ENCODE measurements around the gene GOLGA7B. TPM values are rescaled to one million over a fixed set of nuclear protein-coding genes. Genes with fewer than 3 reads are reported as not detected.
A peak's percentile ranks its signal among the peaks of the same experiment; 100 is the strongest.

GOLGA7B gene
- total RNA-seq, 4 donors from 2014 or later, result 12.0 to 27.9 (median 19.4) TPM

DNA sequence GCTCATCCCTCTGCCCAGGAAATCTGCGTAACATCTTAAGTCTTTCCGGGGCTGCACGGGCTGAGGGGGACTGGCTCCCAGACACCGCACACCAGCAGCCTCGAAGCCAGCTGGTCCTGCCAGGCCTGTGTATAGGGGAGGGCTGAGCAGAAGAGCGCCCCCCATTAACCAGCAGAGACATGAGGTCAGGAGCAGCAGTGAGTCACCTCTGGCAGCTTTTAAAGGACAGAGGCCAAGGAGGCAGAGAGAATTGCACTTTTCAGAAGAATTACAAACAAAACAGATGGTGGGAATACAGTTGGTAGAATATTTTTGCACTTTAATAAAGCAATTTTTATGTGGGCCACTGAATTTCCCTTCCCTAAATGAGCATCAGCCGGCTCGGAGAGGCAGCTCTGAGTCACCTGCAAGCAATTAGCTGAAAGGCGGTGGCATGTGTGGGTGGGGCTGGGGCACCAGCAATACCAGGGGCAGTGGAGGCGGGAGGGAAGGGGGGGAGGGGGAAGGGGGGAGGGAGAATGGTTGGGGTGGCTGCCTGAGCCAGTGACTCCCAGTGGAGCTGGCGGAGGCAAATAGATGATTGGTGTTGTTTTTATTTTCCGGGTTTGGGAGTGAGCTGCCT lies 39.1 kb downstream of the GOLGA7B start:
- no peaks in the 10 kb centered on the region for H3K36me3 ChIP-seq
- 30% methylated on average over 12 of the region's 12 CpGs for WGBS

DNA sequence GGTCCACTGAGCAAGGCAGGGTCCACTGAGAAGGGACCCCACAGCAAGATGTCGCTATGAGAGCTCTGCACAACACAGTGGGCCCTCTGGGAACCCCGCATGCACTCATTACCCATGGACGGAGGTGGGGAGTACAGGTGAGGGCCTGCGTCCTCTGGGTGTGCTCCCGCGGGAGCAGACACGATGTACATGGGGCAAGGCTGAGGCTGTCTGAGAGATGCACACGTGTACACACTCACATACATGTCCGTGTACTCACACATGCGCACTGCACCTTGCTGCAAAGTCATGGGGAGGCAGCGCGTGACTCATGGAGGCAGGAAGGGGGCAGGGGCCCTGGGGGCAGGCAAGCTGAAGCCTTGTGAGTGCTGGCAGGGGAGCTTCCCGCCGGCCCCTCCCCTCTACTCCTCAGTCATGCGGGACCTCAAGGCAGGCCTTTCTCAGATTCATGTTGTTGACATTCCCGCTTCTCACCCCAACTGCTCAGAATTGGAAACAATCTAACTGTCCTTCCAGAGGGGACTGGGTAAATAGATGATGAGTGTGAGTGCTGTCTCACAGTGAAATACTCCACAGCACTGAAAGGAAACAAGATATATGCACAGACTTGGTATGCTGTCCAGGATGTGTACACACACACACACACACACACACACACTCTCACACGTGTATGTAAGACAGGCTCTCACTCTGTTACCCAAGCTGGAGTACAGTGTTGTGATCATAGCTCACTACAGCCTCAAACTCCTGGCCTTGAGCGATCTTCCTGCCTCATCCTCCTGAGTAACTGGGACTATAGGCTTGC lies 40.0 kb downstream of the GOLGA7B start:
- H3K27me3 ChIP-seq, result no peaks in the 10 kb centered on the region
- WGBS, result 49% methylated on average over 13 of the region's 18 CpGs
- H3K9me3 ChIP-seq, result no peaks in the 10 kb centered on the region
- no peak for TF ChIP-seq POLR2A (IDR thresholded peaks at IDR 0.05)
- TF ChIP-seq, protein P1, sequence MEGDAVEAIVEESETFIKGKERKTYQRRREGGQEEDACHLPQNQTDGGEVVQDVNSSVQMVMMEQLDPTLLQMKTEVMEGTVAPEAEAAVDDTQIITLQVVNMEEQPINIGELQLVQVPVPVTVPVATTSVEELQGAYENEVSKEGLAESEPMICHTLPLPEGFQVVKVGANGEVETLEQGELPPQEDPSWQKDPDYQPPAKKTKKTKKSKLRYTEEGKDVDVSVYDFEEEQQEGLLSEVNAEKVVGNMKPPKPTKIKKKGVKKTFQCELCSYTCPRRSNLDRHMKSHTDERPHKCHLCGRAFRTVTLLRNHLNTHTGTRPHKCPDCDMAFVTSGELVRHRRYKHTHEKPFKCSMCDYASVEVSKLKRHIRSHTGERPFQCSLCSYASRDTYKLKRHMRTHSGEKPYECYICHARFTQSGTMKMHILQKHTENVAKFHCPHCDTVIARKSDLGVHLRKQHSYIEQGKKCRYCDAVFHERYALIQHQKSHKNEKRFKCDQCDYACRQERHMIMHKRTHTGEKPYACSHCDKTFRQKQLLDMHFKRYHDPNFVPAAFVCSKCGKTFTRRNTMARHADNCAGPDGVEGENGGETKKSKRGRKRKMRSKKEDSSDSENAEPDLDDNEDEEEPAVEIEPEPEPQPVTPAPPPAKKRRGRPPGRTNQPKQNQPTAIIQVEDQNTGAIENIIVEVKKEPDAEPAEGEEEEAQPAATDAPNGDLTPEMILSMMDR (IDR thresholded peaks at IDR 0.05), result no peak
- no peak for TF ChIP-seq EP300 (IDR thresholded peaks at IDR 0.05)
- TF ChIP-seq POLR2AphosphoS5 (IDR thresholded peaks at IDR 0.05), result no peak
- H3K27ac ChIP-seq, result peak overlapping the region; percentile 19
- H3K36me3 ChIP-seq, result no peaks in the 10 kb centered on the region
- H3K4me1 ChIP-seq, result peaks cover 13% of the 10 kb centered on the region
- no peak overlapping the region for H3K4me3 ChIP-seq
- DNase-seq (ENCODE audit: low spot score in 2 of 2), result no peak

More for the DNA sequence above, 39.1 kb downstream of the GOLGA7B start:
- no peaks in the 10 kb centered on the region for H3K9me3 ChIP-seq
- H3K4me1 ChIP-seq, result peaks cover 13% of the 10 kb centered on the region
- no peak for TF ChIP-seq POLR2A (IDR thresholded peaks at IDR 0.05)
- no peak for TF ChIP-seq POLR2AphosphoS5 (IDR thresholded peaks at IDR 0.05)
- no peak for TF ChIP-seq EP300 (IDR thresholded peaks at IDR 0.05)
- no peak for DNase-seq (ENCODE audit: low spot score in 2 of 2)
- peak overlapping the region; percentile 19 for H3K27ac ChIP-seq
- H3K4me3 ChIP-seq, result no peak overlapping the region
- no peaks in the 10 kb centered on the region for H3K27me3 ChIP-seq

DNA sequence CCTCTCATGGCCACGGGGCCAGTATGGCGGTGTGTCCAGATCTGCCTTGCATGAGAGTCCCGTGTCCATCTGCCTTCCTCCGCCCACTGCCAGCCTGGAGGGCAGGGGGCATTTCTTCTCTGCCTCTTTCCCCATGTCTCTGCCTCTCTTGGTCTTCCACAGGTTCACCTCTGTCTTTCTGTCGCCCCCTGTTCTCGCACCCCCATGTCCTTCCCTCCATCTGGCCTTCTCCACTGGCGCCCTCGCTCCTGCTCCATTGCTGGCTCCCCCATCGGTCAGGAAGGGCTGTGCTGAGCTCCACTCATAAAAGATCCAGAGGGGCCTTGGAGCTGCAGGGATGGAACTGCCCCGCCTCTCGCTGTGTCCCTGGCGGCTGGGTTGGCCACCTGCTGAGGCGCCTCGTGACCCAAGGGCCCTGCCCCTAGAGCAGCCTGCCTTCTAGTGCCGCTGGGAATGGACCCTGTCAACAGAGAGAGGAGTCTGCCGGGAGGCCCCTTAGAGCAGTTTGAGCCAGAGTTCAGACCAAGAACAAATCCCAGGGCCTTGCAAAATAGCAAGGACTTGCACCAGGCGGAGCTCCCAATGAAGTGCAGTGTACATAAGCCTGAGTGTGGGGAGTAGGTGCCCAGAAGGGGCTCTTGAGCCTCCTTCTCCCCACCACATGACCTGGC lies 42.0 kb downstream of the GOLGA7B start:
- Histone ChIP-seq H3K36me3 (no peaks in the 10 kb centered on the region), H3K27ac (no peak overlapping the region), H3K4me1 (peaks cover 13% of the 10 kb centered on the region), H3K4me3 (no peak overlapping the region), H3K27me3 (peaks cover 8% of the 10 kb centered on the region), H3K9me3 (no peaks in the 10 kb centered on the region)
- TF ChIP-seq POLR2AphosphoS5 (IDR thresholded peaks at IDR 0.05) (no peak), EP300 (IDR thresholded peaks at IDR 0.05) (no peak), POLR2A (IDR thresholded peaks at IDR 0.05) (no peak)
- TF ChIP-seq, protein P1 (IDR thresholded peaks at IDR 0.05), result no peak
- WGBS, result 86% methylated on average over 16 of the region's 17 CpGs
- no peak for DNase-seq (ENCODE audit: low spot score in 2 of 2)

DNA sequence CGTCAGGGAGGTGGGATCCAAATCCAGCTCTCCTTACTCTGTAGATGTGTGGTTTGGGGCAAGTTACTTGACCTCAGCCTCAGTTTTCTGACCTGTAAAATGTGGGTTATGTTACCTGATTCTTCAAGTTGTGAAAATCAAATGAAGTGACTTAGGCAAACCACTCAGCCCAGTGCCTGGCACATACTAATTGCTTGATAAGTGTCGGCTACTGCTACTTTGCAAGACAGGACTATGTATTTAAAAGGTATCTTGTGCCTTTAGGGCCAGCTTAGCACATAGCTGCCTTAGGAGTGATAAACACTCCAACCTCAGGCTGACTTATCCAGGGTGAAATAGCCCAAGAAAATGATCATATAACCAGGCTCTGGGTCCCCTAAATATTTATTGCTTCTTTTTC lies 42.9 kb downstream of the GOLGA7B start:
- WGBS, result 85% methylated on average over 2 of the region's 2 CpGs
- H3K4me1 ChIP-seq, result peaks cover 13% of the 10 kb centered on the region
- DNase-seq (ENCODE audit: low spot score in 2 of 2), result no peak
- no peaks in the 10 kb centered on the region for H3K9me3 ChIP-seq
- no peak for TF ChIP-seq POLR2A (IDR thresholded peaks at IDR 0.05)
- TF ChIP-seq EP300 (IDR thresholded peaks at IDR 0.05), result no peak
- TF ChIP-seq, protein P1 (IDR thresholded peaks at IDR 0.05), result no peak
- no peak for TF ChIP-seq POLR2AphosphoS5 (IDR thresholded peaks at IDR 0.05)
- no peak overlapping the region for H3K27ac ChIP-seq
- peaks cover 12% of the 10 kb centered on the region for H3K27me3 ChIP-seq
- H3K4me3 ChIP-seq, result no peak overlapping the region
- no peaks in the 10 kb centered on the region for H3K36me3 ChIP-seq

DNA sequence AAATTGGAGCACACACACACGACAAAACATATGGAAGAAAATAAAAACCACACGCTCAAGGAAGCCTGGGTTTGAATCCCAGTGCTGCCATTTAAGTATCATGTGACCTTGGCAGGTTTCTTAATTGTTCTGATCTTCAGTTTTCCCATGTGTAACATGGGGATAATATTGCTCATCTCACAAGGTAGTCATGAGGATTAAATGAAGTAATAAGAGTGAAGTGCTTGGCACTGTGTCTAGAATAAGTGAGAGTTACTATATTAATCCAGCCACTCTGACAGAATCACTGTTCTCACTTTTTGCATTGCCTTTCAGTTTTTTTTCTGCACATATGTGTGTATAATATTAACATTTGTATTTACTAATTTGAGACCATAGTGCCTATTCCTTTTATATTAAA lies 43.3 kb downstream of the GOLGA7B start:
- TF ChIP-seq, protein P1 (IDR thresholded peaks at IDR 0.05), result no peak
- no peak for TF ChIP-seq POLR2A (IDR thresholded peaks at IDR 0.05)
- TF ChIP-seq EP300 (IDR thresholded peaks at IDR 0.05), result no peak
- no peak for TF ChIP-seq POLR2AphosphoS5 (IDR thresholded peaks at IDR 0.05)
- H3K27ac ChIP-seq, result no peak overlapping the region

More for the DNA sequence above, 43.3 kb downstream of the GOLGA7B start:
- WGBS, result 73% methylated on average over 2 of the region's 2 CpGs
- peaks cover 13% of the 10 kb centered on the region for H3K4me1 ChIP-seq
- no peak overlapping the region for H3K4me3 ChIP-seq
- H3K27me3 ChIP-seq, result peaks cover 12% of the 10 kb centered on the region
- DNase-seq (ENCODE audit: low spot score in 2 of 2), result no peak
- H3K9me3 ChIP-seq, result no peaks in the 10 kb centered on the region
- no peaks in the 10 kb centered on the region for H3K36me3 ChIP-seq
